Lower leg skin (tissue), 4 donors: ENCODE data around the gene PRICKLE1. TPM values are rescaled to one million over a fixed set of nuclear protein-coding genes. Genes with fewer than 3 reads are reported as not detected.

Experiments used
- DNase-seq, 2 donors: peaks; one replicate each; pipeline ENCODE4 v3.0.0-alpha.2; 2019; ENCODE audit warnings: low spot score in 2 of 2
- H3K4me3 ChIP-seq: fragments of 200-600 bp; sonication (generic); 2 replicates; pipeline ENCODE4 v1.5.1; 2017; ENCODE audit warnings: mild to moderate bottlenecking, low read depth; ENCODE audit not compliant: poor library complexity, severe bottlenecking
- CTCF ChIP-seq, 3 donors: fragments of 450-650 bp; IDR thresholded peaks; one replicate each; pipeline ENCODE4 v1.5.1; 2016; ENCODE audit warnings: antibody characterized with exemption in 3 of 3, mild to moderate bottlenecking in 3 of 3, moderate library complexity in 2 of 3
- POLR2A ChIP-seq, 2 donors: fragments of 450-650 bp; IDR thresholded peaks; one replicate each; pipeline ENCODE4 v1.6.1; 2016 to 2017; ENCODE audit warnings: antibody characterized with exemption in 2 of 2, mild to moderate bottlenecking in 1 of 2, moderate library complexity in 1 of 2
- WGBS, 2 donors: methylation state at CpG; one replicate each; pipeline ENCODE4 v1.1.5; 2018; 5-methylcytosine and 5-hydroxymethylcytosine counted together
- intact Hi-C: fragments of 100-400 bp; cut with DNase I; formaldehyde crosslinking; loops from one replicate; pipeline ENCODE4 v1.15.0; 2023; ENCODE audit warnings: low total_unique reads
- total RNA-seq, 4 donors: library from RNA; depleted of rRNA; stranded (reverse); fragments of >200 nt; gene quantifications; one replicate each; pipeline ENCODE4 v1.1.0, GENCODE V29; 2016

Gene PRICKLE1
- total RNA-seq, 4 donors from 2014 or later = 3.8 to 39.8 (median 14.4) TPM

DNA sequence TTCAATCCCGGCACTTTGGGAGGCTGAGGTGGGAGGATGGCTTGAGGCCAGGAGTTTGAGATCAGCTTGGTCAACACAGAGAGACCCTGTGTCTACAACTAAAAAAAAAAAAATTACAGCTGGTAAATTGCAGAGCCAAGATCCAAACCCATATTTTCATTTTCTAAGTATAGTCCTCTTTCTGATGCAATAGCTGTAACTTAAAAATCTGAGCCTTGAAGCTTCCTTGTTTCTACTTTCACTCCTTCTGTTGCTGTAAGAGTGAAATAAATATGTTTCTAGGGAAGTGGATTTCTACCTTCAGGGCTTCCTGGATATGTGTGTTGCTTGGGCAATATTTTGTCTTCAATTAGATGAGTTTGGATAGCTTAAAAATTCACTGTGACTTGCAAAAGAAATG, 42.0 kb upstream of the PRICKLE1 start:
- intact Hi-C loops = no loop called here
- DNase-seq = no peak
- TF ChIP-seq CTCF (IDR thresholded peaks at IDR 0.05) (no peak), POLR2A (IDR thresholded peaks at IDR 0.05) (no peak)
- WGBS, 2 donors = 75 to 79% methylated on average over 1 of the region's 1 CpG
- H3K4me3 ChIP-seq = no peak overlapping the region

DNA sequence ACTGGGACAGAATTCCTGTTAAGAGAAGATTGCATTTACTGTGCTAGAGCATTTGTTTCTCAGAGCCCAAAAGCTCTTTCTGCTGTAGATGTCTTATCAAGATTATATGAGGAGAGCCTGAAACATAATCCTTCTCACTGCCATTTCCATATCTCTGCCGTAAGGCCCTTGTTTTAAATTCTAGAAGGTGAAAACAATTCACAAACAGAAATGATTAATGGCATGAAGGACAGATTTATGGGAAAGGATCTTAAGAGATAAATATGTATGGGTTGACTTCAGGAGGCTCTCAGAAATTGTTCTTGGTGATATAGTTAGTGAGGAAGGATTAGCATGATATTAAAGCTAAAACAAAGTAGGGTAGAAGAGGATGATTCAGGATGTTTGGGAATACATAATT, 40.8 kb upstream of the PRICKLE1 start:
- 70 to 87% methylated on average over 1 of the region's 1 CpG for WGBS, 2 donors
- no peak for DNase-seq
- H3K4me3 ChIP-seq = no peak overlapping the region
- no peak for TF ChIP-seq POLR2A (IDR thresholded peaks at IDR 0.05)
- no peak for TF ChIP-seq CTCF (IDR thresholded peaks at IDR 0.05)
- intact Hi-C loops = no loop called here

DNA sequence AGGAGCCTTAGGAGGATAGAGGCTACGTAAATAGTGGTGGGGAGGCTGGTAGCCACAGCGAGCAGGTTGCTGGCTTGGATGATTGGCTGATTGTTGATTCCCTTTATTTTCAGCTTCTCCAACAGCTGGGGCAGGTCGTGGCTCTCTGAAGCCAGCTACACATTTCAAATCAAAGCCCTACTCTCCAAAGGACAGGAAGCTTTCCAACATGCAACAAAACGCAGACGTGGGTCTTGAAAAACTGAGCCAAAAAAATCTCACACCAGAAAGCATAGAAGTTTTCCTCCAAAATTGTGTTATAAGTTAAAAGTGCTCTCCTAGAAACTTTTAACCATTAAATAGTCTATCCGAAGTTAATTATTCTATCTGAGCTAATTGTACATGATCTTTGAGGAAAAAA, 37.6 kb upstream of the PRICKLE1 start:
- no peak overlapping the region for H3K4me3 ChIP-seq
- TF ChIP-seq POLR2A (IDR thresholded peaks at IDR 0.05) = no peak
- no peak for TF ChIP-seq CTCF (IDR thresholded peaks at IDR 0.05)
- WGBS, 2 donors = 65 to 76% methylated on average over 6 of the region's 6 CpGs
- DNase-seq = no peak
- intact Hi-C loops = no loop called here

- WGBS, 2 donors = 39 to 40% methylated on average over 4 of the region's 4 CpGs
- TF ChIP-seq POLR2A (IDR thresholded peaks at IDR 0.05) (no peak), CTCF (IDR thresholded peaks at IDR 0.05) (no peak)
These were observed 36.1 kb upstream of the PRICKLE1 start for GRCh38 chr12:42625611-42626010.

DNA sequence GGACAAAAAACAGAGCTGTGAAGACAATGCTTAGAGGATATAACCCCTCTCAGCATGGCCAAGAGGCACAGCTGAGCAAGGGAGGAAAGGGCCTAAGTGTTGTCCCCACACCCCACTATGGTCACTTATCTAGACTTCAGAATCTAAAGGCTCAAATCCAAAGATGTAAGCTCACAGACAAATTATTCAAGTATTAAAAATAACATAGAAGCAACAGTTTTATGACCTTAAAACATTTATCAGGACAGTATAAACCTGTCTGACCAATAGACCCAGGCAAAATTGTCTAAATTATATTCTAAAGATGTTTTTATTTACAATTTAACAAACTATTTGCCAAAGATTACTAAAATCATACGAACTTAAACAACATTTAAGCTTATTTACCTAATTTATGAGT, 28.1 kb upstream of the PRICKLE1 start:
- TF ChIP-seq CTCF (IDR thresholded peaks at IDR 0.05) (no peak), POLR2A (IDR thresholded peaks at IDR 0.05) (no peak)
- 49 to 54% methylated on average over 1 of the region's 1 CpG for WGBS, 2 donors
- intact Hi-C loops = no loop called here
- no peak for DNase-seq
- H3K4me3 ChIP-seq = no peak overlapping the region

More at GRCh38 chr12:42625611-42626010, 36.1 kb upstream of the PRICKLE1 start:
- intact Hi-C loops = no loop called here
- no peak overlapping the region for H3K4me3 ChIP-seq
- DNase-seq = no peak

GRCh38 chr12:42615006-42615405, 25.5 kb upstream of the PRICKLE1 start:
- no peak for TF ChIP-seq POLR2A (IDR thresholded peaks at IDR 0.05)
- TF ChIP-seq CTCF (IDR thresholded peaks at IDR 0.05) = no peak
- intact Hi-C loops = no loop called here
- WGBS, 2 donors = 69 to 77% methylated on average over 3 of the region's 3 CpGs
- DNase-seq = no peak
- H3K4me3 ChIP-seq = no peak overlapping the region
